ENCODE data around the gene TIMM13.

- TF ChIP-seq EZH2 (IDR thresholded peaks at IDR 0.05) (no peak), POLR2AphosphoS5 (IDR thresholded peaks at IDR 0.05; ENCODE audit: borderline replicate concordance, low read depth, low read length) (no peak)
Observed at GRCh38 chr19:2451741-2452140, 24.4 kb upstream of the TIMM13 start.
